ENCODE results near the gene CCDC6.
A peak's percentile ranks its signal among the peaks of the same experiment; 100 is the strongest.
"Not testable (repeated sequence)": the region's sequence is repeated elsewhere in the genome, so short reads cannot be mapped to it uniquely, and the experiment has no call there.

Gene CCDC6

GRCh38 chr10:59906417-59907202, at the start of gene CCDC6:
CCDC6 (minus strand) TSS chr10:59906556; CDS start chr10:59906424, 132 bp downstream.
- peak; percentile 88 for DNase-seq (ENCODE audit: low read depth)

GRCh38 chr10:59954296-59954695, 47.9 kb upstream of the CCDC6 start:
- no peak for DNase-seq (ENCODE audit: low read depth)

- not testable (repeated sequence) for DNase-seq (ENCODE audit: low read depth)
These were observed 47.4 kb upstream of the CCDC6 start for GRCh38 chr10:59953711-59954110.

GRCh38 chr10:59950105-59950504, 43.7 kb upstream of the CCDC6 start:
- no peak for DNase-seq (ENCODE audit: low read depth)

- no peak for DNase-seq (ENCODE audit: low read depth)
These were observed 43.3 kb upstream of the CCDC6 start for GRCh38 chr10:59949608-59950007.

- no peak for DNase-seq (ENCODE audit: low read depth)
These were observed 39.6 kb upstream of the CCDC6 start for GRCh38 chr10:59945991-59946390.

GRCh38 chr10:59945590-59945989, 39.2 kb upstream of the CCDC6 start:
- DNase-seq (ENCODE audit: low read depth): no peak

- no peak for DNase-seq (ENCODE audit: low read depth)
These were observed 38.1 kb upstream of the CCDC6 start for GRCh38 chr10:59944339-59944935.

GRCh38 chr10:59942556-59942955, 36.2 kb upstream of the CCDC6 start:
- no peak for DNase-seq (ENCODE audit: low read depth)

- no peak for DNase-seq (ENCODE audit: low read depth)
These were observed 31.4 kb upstream of the CCDC6 start for GRCh38 chr10:59937720-59938119.

GRCh38 chr10:59934701-59935100, 28.3 kb upstream of the CCDC6 start:
- no peak for DNase-seq (ENCODE audit: low read depth)

GRCh38 chr10:59930788-59931521, 24.6 kb upstream of the CCDC6 start:
- DNase-seq (ENCODE audit: low read depth): not testable (repeated sequence)

- DNase-seq (ENCODE audit: low read depth): no peak
These were observed 19.7 kb upstream of the CCDC6 start for GRCh38 chr10:59926086-59926485.

- no peak for DNase-seq (ENCODE audit: low read depth)
These were observed 16.6 kb upstream of the CCDC6 start for GRCh38 chr10:59922907-59923306.

GRCh38 chr10:59917922-59918321, 11.6 kb upstream of the CCDC6 start:
- DNase-seq (ENCODE audit: low read depth): no peak

GRCh38 chr10:59913547-59914237, 7.3 kb upstream of the CCDC6 start:
- no peak for DNase-seq (ENCODE audit: low read depth)

GRCh38 chr10:59910867-59911266, 4.5 kb upstream of the CCDC6 start:
- no peak for DNase-seq (ENCODE audit: low read depth)

GRCh38 chr10:59909815-59910214, 3.5 kb upstream of the CCDC6 start:
- DNase-seq (ENCODE audit: low read depth): no peak

- no peak for DNase-seq (ENCODE audit: low read depth)
These were observed 2.4 kb upstream of the CCDC6 start for GRCh38 chr10:59908808-59909143.

GRCh38 chr10:59907918-59908807, 1.8 kb upstream of the CCDC6 start:
- DNase-seq (ENCODE audit: low read depth): peak; percentile 21

GRCh38 chr10:59907537-59907917, 1.2 kb upstream of the CCDC6 start:
- DNase-seq (ENCODE audit: low read depth): no peak
